Mesothelial cell of epicardium (in vitro differentiated cells): ENCODE measurements around the gene SLC12A4. TPM values are rescaled to one million over a fixed set of nuclear protein-coding genes. Genes with fewer than 3 reads are reported as not detected.
A peak's percentile ranks its signal among the peaks of the same experiment; 100 is the strongest.
"Not testable (repeated sequence)": the region's sequence is repeated elsewhere in the genome, so short reads cannot be mapped to it uniquely, and the experiment has no call there.

Source experiments
- DNase-seq, 2 experiments: peaks; one replicate each; pipeline ENCODE4 v3.0.0; 2021; ENCODE audit warnings: low spot score in 2 of 2; ENCODE audit not compliant: unreplicated experiment in 2 of 2
- H3K27ac Mint-ChIP-seq: 2 replicates; pipeline ENCODE4 v1.8.0; 2021; ENCODE audit warnings: mixed read lengths
- H3K27me3 Mint-ChIP-seq: 2 replicates; pipeline ENCODE4 v1.8.0; 2021; ENCODE audit warnings: low read depth, mixed read lengths
- H3K36me3 Mint-ChIP-seq: 2 replicates; pipeline ENCODE4 v1.8.0; 2021; ENCODE audit warnings: mixed read lengths
- H3K4me1 Mint-ChIP-seq: 2 replicates; pipeline ENCODE4 v1.8.0; 2021; ENCODE audit warnings: mixed read lengths
- H3K4me3 Mint-ChIP-seq: 2 replicates; pipeline ENCODE4 v1.8.0; 2021; ENCODE audit warnings: mild to moderate bottlenecking, moderate library complexity, mixed read lengths
- H3K9me3 Mint-ChIP-seq: 2 replicates; pipeline ENCODE4 v1.8.0; 2021; ENCODE audit warnings: mixed read lengths
- total RNA-seq: library from RNA; stranded (reverse); gene quantifications from 3 replicates; pipeline ENCODE4 v1.2.1, GENCODE V29; 2021
- TF ChIP-seq, protein P1 (sequence below): fragments of 200-600 bp; sonication (generic); IDR thresholded peaks from one replicate; pipeline ENCODE4 v1.5.0; 2021; ENCODE audit warnings: antibody characterized with exemption; ENCODE audit not compliant: unreplicated experiment

Gene SLC12A4
- total RNA-seq, 1 donor from 2014 or later, result 155 TPM

- no peak for DNase-seq
- TF ChIP-seq, protein P1, sequence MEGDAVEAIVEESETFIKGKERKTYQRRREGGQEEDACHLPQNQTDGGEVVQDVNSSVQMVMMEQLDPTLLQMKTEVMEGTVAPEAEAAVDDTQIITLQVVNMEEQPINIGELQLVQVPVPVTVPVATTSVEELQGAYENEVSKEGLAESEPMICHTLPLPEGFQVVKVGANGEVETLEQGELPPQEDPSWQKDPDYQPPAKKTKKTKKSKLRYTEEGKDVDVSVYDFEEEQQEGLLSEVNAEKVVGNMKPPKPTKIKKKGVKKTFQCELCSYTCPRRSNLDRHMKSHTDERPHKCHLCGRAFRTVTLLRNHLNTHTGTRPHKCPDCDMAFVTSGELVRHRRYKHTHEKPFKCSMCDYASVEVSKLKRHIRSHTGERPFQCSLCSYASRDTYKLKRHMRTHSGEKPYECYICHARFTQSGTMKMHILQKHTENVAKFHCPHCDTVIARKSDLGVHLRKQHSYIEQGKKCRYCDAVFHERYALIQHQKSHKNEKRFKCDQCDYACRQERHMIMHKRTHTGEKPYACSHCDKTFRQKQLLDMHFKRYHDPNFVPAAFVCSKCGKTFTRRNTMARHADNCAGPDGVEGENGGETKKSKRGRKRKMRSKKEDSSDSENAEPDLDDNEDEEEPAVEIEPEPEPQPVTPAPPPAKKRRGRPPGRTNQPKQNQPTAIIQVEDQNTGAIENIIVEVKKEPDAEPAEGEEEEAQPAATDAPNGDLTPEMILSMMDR, result no peak
- Mint-ChIP-seq H3K27ac (no peak overlapping the region), H3K4me3 (no peak overlapping the region), H3K4me1 (peaks cover 15% of the 10 kb centered on the region), H3K9me3 (no peaks in the 10 kb centered on the region), H3K27me3 (no peaks in the 10 kb centered on the region), H3K36me3 (peaks cover 13% of the 10 kb centered on the region)
Measured at GRCh38 chr16:67917140-67917851, 51.1 kb downstream of the SLC12A4 start.

- Mint-ChIP-seq H3K27me3 (no peaks in the 10 kb centered on the region), H3K4me1 (peaks cover 15% of the 10 kb centered on the region), H3K9me3 (no peaks in the 10 kb centered on the region), H3K27ac (peak overlapping the region; percentile 66), H3K4me3 (no peak overlapping the region), H3K36me3 (peaks cover 13% of the 10 kb centered on the region)
- TF ChIP-seq, protein P1, result no peak
- DNase-seq, result no peak
Measured at GRCh38 chr16:67915831-67916723, 52.4 kb downstream of the SLC12A4 start.

DNA sequence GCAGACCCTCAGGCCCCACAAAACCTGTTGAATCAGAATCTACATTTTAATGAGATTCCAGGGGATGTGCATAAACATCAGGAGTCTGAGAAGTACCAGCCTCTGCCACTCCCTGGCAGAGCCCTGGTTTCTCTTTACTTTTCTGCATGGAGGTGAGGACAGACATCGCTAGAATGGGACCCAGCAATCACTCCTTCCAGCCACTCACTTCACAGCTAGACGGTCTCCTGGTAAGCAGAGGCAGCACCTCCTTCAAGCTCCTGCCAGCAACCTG is 53.0 kb downstream of the SLC12A4 start:
- not testable (repeated sequence) for H3K27me3 Mint-ChIP-seq, H3K9me3 Mint-ChIP-seq, DNase-seq, H3K4me3 Mint-ChIP-seq
- H3K27ac Mint-ChIP-seq, result peak overlapping the region; percentile 66
- peaks cover 15% of the 10 kb centered on the region for H3K4me1 Mint-ChIP-seq
- peaks cover 16% of the 10 kb centered on the region for H3K36me3 Mint-ChIP-seq

- H3K4me1 Mint-ChIP-seq, result peaks cover 15% of the 10 kb centered on the region
- DNase-seq, result no peak
- peaks cover 16% of the 10 kb centered on the region for H3K36me3 Mint-ChIP-seq
- H3K9me3 Mint-ChIP-seq, result no peaks in the 10 kb centered on the region
- no peaks in the 10 kb centered on the region for H3K27me3 Mint-ChIP-seq
- TF ChIP-seq, protein P1, result no peak
- H3K27ac Mint-ChIP-seq, result peak overlapping the region; percentile 76
- no peak overlapping the region for H3K4me3 Mint-ChIP-seq
Measured at GRCh38 chr16:67914758-67915495, 53.5 kb downstream of the SLC12A4 start.

DNA sequence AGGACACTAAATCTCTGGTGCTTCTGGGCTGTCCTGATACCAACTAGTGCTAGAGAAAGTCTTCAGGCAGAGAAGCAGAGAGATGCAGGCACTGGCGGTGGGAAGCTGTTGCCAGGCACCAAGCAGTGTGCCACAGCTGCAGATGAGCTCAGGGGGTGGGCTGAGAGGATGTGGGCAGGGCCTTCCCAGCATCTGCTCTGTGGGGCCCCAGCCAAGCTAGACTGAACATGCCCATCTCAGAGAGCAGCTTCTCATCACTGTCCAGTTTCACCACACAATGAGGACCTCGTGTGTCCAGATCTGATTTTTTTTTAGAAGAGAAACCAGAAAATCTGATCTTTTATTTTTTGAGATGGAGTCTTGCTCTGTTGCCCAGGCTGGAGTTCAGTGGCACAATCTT is 58.3 kb downstream of the SLC12A4 start:
- DNase-seq, result no peak
- no peaks in the 10 kb centered on the region for H3K9me3 Mint-ChIP-seq
- no peak overlapping the region for H3K4me3 Mint-ChIP-seq
- H3K4me1 Mint-ChIP-seq, result peaks cover 7% of the 10 kb centered on the region
- H3K36me3 Mint-ChIP-seq, result peaks cover 16% of the 10 kb centered on the region
- no peak overlapping the region for H3K27ac Mint-ChIP-seq
- TF ChIP-seq, protein P1, result no peak
- H3K27me3 Mint-ChIP-seq, result no peaks in the 10 kb centered on the region
